GM13977 (cell line): ENCODE results near the gene CTAG1B.
"Not testable (repeated sequence)": the region's sequence is repeated elsewhere in the genome, so short reads cannot be mapped to it uniquely, and the experiment has no call there.

Experiments used
- DNase-seq: peaks from one replicate; pipeline ENCODE4 v3.0.0; 2012; ENCODE audit warnings: low spot score
- CTCF ChIP-seq: IDR thresholded peaks from 2 replicates; pipeline ENCODE4 v1.5.1; 2012; ENCODE audit warnings: mild to moderate bottlenecking, control low read depth; ENCODE audit not compliant: insufficient read depth; ENCODE audit errors: extremely low read depth, missing control alignments
- in situ Hi-C: fragments of 300-500 bp; cut with MboI; formaldehyde crosslinking; loops from one replicate; pipeline ENCODE4 v1.12.0; 2022; ENCODE audit warnings: low sequenced_read_pairs, low pct_unique_long_range_greater_than_20kb, mixed read lengths, inconsistent platforms; ENCODE audit not compliant: unreplicated experiment

The CTAG1B gene

DNA sequence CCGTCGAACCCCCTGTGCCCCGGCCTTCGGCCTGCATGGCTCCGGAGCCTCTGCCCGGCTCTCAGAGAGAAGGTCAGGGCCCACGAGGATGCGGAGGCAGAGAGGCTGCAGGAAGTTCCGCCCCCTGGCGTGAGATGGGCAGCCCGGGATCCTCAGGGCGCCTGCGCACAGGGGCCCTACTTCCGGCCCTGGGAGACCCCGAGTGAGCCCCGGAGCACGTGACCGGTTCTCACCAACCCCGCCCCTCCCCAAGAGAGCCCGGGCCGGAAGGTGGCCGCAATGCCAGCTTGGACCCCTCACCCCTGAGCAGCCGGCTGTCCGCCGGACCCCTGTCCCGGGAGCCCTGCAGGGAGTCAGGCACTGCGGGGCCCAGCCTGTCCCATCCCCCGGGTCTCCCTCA is at the start of gene CTAG1B:
CTAG1B (minus strand) TSS at position 101 of the 400 bp plus-strand sequence; CDS start at position 37, 64 bp downstream.
- in situ Hi-C loops, DNase-seq: not testable (repeated sequence)

- TF ChIP-seq CTCF: no peak
- in situ Hi-C loops: no loop called here
- no peak for DNase-seq
These were observed 42.8 kb upstream of the CTAG1B start for GRCh38 chrX:154661899-154662298.

- no peak for DNase-seq
- no peak for TF ChIP-seq CTCF
- in situ Hi-C loops: no loop called here
These were observed 42.1 kb upstream of the CTAG1B start for GRCh38 chrX:154661170-154661569.

DNA sequence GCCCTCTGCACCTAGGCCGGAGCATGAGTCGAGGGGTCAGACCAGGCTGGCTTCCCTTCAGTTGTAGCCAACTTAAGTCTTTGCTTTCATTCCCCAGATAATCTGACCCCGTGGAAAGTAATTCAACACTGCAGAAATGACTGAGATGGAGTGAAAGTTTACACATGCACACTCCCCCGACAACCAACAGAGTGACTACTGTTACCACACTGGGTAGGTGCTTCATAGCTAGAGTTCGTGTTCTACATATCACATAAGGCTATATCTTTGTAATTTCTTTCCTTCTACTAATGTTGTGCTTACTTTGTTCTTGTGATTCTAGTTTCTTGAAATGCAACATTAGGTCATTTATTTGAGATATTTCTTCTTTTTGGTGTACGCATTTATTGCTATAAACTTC is 41.5 kb upstream of the CTAG1B start:
- no peak for TF ChIP-seq CTCF
- no peak for DNase-seq
- in situ Hi-C loops: no loop called here

DNA sequence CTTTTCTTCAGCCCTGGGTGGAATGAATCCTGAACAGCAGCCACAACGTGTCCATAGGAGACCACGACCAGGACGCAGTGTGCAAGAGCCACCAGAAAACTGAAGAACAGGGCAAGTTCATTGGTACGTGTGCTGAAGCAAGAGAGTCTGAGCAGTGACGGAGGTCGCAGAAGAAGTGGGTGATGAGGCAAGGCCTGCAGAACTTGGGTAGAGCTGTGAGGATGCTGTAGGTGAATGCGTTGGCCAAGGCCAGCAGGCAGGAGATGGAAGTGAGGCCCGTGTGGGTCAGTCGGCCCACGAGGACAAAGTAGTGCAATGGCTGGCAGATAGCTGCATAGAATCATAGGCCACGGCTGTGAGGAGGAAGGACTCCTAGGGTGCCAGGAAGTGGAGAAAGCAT is 39.9 kb upstream of the CTAG1B start:
- DNase-seq: no peak
- no peak for TF ChIP-seq CTCF
- in situ Hi-C loops: no loop called here

- peak; percentile 10 for DNase-seq
- in situ Hi-C loops: no loop called here
- no peak for TF ChIP-seq CTCF
These were observed 39.1 kb upstream of the CTAG1B start for GRCh38 chrX:154658187-154658586.

DNA sequence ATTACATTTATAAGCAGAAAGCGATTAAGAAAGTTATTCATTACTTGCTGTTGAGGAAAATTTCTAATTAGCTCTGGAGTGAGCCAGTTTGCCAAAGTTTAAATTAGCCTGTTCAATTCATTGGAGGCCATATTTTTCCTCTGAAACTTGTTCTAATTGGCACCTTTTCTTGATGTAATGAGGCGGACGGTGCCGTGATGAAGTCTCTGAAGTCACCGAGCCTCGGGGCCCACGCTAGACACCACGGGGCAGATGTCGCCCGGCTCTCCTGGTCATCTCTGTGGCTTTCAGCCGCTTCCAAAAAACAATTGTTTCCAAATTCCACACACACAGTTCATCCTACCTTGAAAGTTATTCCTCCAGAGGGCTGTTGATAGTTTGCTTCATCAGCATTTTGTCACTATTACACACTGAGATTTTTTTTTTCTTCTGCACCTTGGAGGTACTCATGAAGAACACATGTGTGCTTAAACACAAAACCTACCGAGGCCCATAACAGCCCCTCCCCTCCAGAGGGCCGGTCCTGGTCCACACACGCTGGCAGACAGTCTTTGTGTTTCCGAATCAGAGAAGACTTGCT is 38.2 kb upstream of the CTAG1B start:
- in situ Hi-C loops: no loop called here
- no peak for DNase-seq
- TF ChIP-seq CTCF: no peak
